Muscle layer of duodenum (tissue), 2 donors: Measurements from ENCODE around the gene UBE2L3.

Experiments
- H3K27ac ChIP-seq: one replicate; pipeline ENCODE4 v1.7.0; 2013; ENCODE audit warnings: mild to moderate bottlenecking, low read length
- H3K27me3 ChIP-seq: one replicate; pipeline ENCODE4 v1.7.0; 2013; ENCODE audit warnings: low read depth, mild to moderate bottlenecking, control low read depth, low read length
- H3K36me3 ChIP-seq, 2 donors: one replicate each; pipeline ENCODE4 v1.7.0; 2013; ENCODE audit warnings: low read length in 2 of 2, control low read depth in 1 of 2, mild to moderate bottlenecking in 1 of 2; ENCODE audit not compliant: insufficient read depth in 2 of 2, control insufficient read depth in 1 of 2
- H3K4me1 ChIP-seq, 2 donors: one replicate each; pipeline ENCODE4 v1.7.0; 2013; ENCODE audit warnings: low read length in 2 of 2, mild to moderate bottlenecking in 2 of 2, control low read depth in 1 of 2, moderate library complexity in 1 of 2; ENCODE audit not compliant: insufficient read depth in 2 of 2, control insufficient read depth in 1 of 2
- H3K4me3 ChIP-seq, 2 donors: one replicate each; pipeline ENCODE4 v1.7.0; 2013; ENCODE audit warnings: low read length in 2 of 2, low read depth in 1 of 2, mild to moderate bottlenecking in 1 of 2
- H3K9me3 ChIP-seq, 2 donors: one replicate each; pipeline ENCODE4 v1.7.0; 2013; ENCODE audit warnings: low read length in 2 of 2, control low read depth in 1 of 2, mild to moderate bottlenecking in 1 of 2; ENCODE audit not compliant: control insufficient read depth in 1 of 2
- donor health status: healthy.

Gene UBE2L3

GRCh38 chr22:21624880-21625791, 57.6 kb downstream of the UBE2L3 start:
- no peak overlapping the region for H3K4me3 ChIP-seq

GRCh38 chr22:21626073-21626734, 58.7 kb downstream of the UBE2L3 start:
- no peak overlapping the region for H3K4me3 ChIP-seq
- H3K27ac ChIP-seq = no peak overlapping the region
- no peaks in the 10 kb centered on the region for H3K9me3 ChIP-seq
- peaks cover 5% of the 10 kb centered on the region in 2 donors for H3K36me3 ChIP-seq
- H3K4me1 ChIP-seq = peaks cover 0 to 15% of the 10 kb centered on the region in 2 donors
- no peaks in the 10 kb centered on the region for H3K27me3 ChIP-seq

More at GRCh38 chr22:21624880-21625791, 57.6 kb downstream of the UBE2L3 start:
- Histone ChIP-seq H3K4me1 (peaks cover 0 to 15% of the 10 kb centered on the region in 2 donors), H3K27ac (no peak overlapping the region), H3K27me3 (no peaks in the 10 kb centered on the region), H3K9me3 (no peaks in the 10 kb centered on the region), H3K36me3 (peaks cover 5% of the 10 kb centered on the region in 2 donors)

GRCh38 chr22:21626735-21627469, 59.4 kb downstream of the UBE2L3 start:
- H3K36me3 ChIP-seq = peaks cover 5% of the 10 kb centered on the region in 2 donors
- no peaks in the 10 kb centered on the region for H3K27me3 ChIP-seq
- no peaks in the 10 kb centered on the region for H3K9me3 ChIP-seq
- H3K4me1 ChIP-seq = peaks cover 0 to 15% of the 10 kb centered on the region in 2 donors
- H3K27ac ChIP-seq = no peak overlapping the region
- H3K4me3 ChIP-seq = no peak overlapping the region

- Histone ChIP-seq H3K36me3 (peaks cover 0 to 2% of the 10 kb centered on the region in 2 donors), H3K27me3 (no peaks in the 10 kb centered on the region), H3K4me3 (peak overlapping the region; percentile 71 to 97), H3K9me3 (no peaks in the 10 kb centered on the region), H3K27ac (no peak overlapping the region), H3K4me1 (peaks cover 0 to 10% of the 10 kb centered on the region in 2 donors)
These were observed 61.1 kb downstream of the UBE2L3 start for GRCh38 chr22:21628386-21629254.

GRCh38 chr22:21629255-21630149, 62.0 kb downstream of the UBE2L3 start, which contains the start of gene YDJC:
Gene YDJC (minus strand): TSS chr22:21630022. CDS start chr22:21630014, 8 bp downstream.
- Histone ChIP-seq H3K9me3 (no peaks in the 10 kb centered on the region), H3K36me3 (no peaks in the 10 kb centered on the region), H3K27me3 (no peaks in the 10 kb centered on the region), H3K4me3 (peak within 1 kb of the TSS; percentile 71 to 97), H3K4me1 (peaks cover 0 to 9% of the 10 kb centered on the region in 2 donors), H3K27ac (no peak within 1 kb of the TSS)

GRCh38 chr22:21631025-21631424, 63.5 kb downstream of the UBE2L3 start:
- Histone ChIP-seq H3K36me3 (no peaks in the 10 kb centered on the region), H3K27ac (no peak overlapping the region), H3K4me1 (peaks cover 0 to 9% of the 10 kb centered on the region in 2 donors), H3K4me3 (no peak overlapping the region), H3K27me3 (no peaks in the 10 kb centered on the region), H3K9me3 (no peaks in the 10 kb centered on the region)

- Histone ChIP-seq H3K4me3 (no peak within 1 kb of the TSS), H3K27me3 (no peaks in the 10 kb centered on the region), H3K4me1 (peaks cover 0 to 9% of the 10 kb centered on the region in 2 donors), H3K9me3 (no peaks in the 10 kb centered on the region), H3K36me3 (no peaks in the 10 kb centered on the region), H3K27ac (no peak within 1 kb of the TSS)
These were observed 64.9 kb downstream of the UBE2L3 start, which contains the start of gene CCDC116 for GRCh38 chr22:21632237-21632895. Gene CCDC116 (plus strand): TSS chr22:21632760. CDS start chr22:21633182, 422 bp downstream.

GRCh38 chr22:21632931-21633330, 65.4 kb downstream of the UBE2L3 start:
- Histone ChIP-seq H3K4me3 (no peak overlapping the region), H3K36me3 (no peaks in the 10 kb centered on the region), H3K27ac (no peak overlapping the region), H3K9me3 (no peaks in the 10 kb centered on the region), H3K27me3 (no peaks in the 10 kb centered on the region), H3K4me1 (peaks cover 0 to 9% of the 10 kb centered on the region in 2 donors)

- Histone ChIP-seq H3K27ac (no peak overlapping the region), H3K9me3 (no peaks in the 10 kb centered on the region), H3K4me3 (no peak overlapping the region), H3K27me3 (no peaks in the 10 kb centered on the region), H3K4me1 (peaks cover 0 to 9% of the 10 kb centered on the region in 2 donors), H3K36me3 (no peaks in the 10 kb centered on the region)
These were observed 66.0 kb downstream of the UBE2L3 start for GRCh38 chr22:21633481-21633880.
